ENCODE data around the gene SENP3.

DNA sequence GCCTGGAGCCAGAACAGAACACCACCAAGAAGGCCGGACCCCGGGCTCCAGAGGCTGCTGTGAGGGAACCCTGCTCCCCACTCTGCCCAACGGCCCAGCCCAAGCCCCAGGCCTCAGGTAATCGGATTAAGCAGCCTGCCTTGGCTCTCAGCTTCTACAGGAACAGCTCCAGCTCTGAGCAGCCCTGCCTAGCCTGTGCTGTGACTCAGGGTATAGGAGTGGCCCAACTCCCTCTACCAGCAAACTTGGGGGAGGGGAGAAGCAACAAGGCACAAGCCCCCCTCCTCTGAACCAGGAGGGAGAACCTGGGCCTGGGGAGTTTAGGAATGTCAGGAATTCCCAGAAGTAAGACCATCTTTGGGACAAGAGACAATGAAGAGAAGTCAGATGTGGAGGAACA is 29.0 kb downstream of the SENP3 start:
- TF ChIP-seq POLR2A (IDR thresholded peaks at IDR 0.05) (no peak), CTCF (IDR thresholded peaks at IDR 0.05) (no peak)

All from adrenal gland (tissue), 5 donors.